Neural cell (in vitro differentiated cells): ENCODE results near the gene BMERB1.

Source experiments
- CTCF ChIP-seq: fragments of 450-650 bp; IDR thresholded peaks from 2 replicates; pipeline ENCODE4 v1.5.1; 2014; ENCODE audit warnings: antibody characterized with exemption, mild to moderate bottlenecking, moderate library complexity; ENCODE audit not compliant: poor library complexity, severe bottlenecking
- EP300 ChIP-seq: fragments of 450-650 bp; conservative IDR thresholded peaks from 2 replicates; pipeline ENCODE4 v1.6.1; 2014; ENCODE audit warnings: antibody characterized with exemption, mild to moderate bottlenecking, moderate library complexity; ENCODE audit not compliant: poor library complexity, severe bottlenecking
- POLR2AphosphoS5 ChIP-seq: IDR thresholded peaks from 2 replicates; pipeline ENCODE4 v1.6.1; 2012
- REST ChIP-seq: IDR thresholded peaks from 2 replicates; pipeline ENCODE4 v1.6.1; 2012; ENCODE audit warnings: borderline replicate concordance

- TF ChIP-seq CTCF = no peak
- no peak for TF ChIP-seq EP300
- TF ChIP-seq POLR2AphosphoS5 = no peak
- TF ChIP-seq REST = no peak
Observed at GRCh38 chr16:15586716-15587115, 152.3 kb downstream of the BMERB1 start.
